ENCODE data around the gene CNNM2.
A peak's percentile ranks its signal among the peaks of the same experiment; 100 is the strongest.
"Not testable (repeated sequence)": the region's sequence is repeated elsewhere in the genome, so short reads cannot be mapped to it uniquely, and the experiment has no call there.

CNNM2 gene

GRCh38 chr10:103000050-103000449 lies 82.0 kb downstream of the CNNM2 start:
- DNase-seq; in situ Hi-C loops (cut with HindIII; ENCODE audit: low pct_ligation_motif_present, low pct_unique_long_range_greater_than_20kb, low sequenced_read_pairs): not testable (repeated sequence)

GRCh38 chr10:103007017-103007416 lies 88.9 kb downstream of the CNNM2 start:
- DNase-seq, result no peak
- in situ Hi-C loops (cut with HindIII; ENCODE audit: low pct_ligation_motif_present, low pct_unique_long_range_greater_than_20kb, low sequenced_read_pairs), result no loop called here

DNA sequence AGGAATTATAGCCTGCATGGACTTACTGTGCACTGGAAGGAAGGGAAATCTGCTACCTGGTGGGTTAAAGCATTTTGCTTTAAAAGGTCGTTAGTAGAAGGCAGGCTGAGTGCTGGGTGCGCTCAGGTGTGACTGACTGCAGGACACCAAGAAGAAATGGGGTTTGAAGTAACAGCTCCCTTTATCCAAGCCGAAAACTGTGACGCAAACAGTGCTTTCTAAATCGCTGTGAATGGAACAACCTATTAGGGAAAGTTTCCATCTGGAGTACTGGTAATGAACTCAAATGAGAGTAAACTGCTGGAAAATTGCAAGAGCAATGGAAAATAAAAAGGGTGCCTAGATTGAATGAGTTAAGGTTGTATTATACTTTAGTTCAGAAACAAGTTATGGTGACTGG lies 95.3 kb downstream of the CNNM2 start:
- in situ Hi-C loops (cut with HindIII; ENCODE audit: low pct_ligation_motif_present, low pct_unique_long_range_greater_than_20kb, low sequenced_read_pairs), result no loop called here
- DNase-seq, result no peak

DNA sequence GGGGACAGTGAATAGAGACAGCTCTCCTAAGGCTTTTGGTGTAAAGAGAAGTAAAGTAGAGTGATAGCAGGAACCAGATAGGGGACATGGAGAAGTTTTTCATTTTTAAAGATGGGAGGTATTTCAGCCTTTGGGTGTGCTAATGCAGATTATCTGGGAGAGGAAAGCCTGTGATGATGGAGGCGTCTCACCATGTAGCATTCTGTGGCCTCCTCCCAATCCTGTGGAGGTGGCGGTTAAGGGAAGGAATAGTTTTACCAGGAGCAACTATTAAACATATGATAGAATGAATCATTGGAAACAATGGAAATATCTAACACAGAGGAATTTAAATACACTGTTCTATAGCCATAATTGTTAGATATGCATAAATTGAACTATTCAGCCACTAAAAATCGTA lies 101.3 kb downstream of the CNNM2 start:
- in situ Hi-C loops (cut with HindIII; ENCODE audit: low pct_ligation_motif_present, low pct_unique_long_range_greater_than_20kb, low sequenced_read_pairs), result no loop called here
- no peak for DNase-seq

- no peak for DNase-seq
- in situ Hi-C loops (cut with HindIII; ENCODE audit: low pct_ligation_motif_present, low pct_unique_long_range_greater_than_20kb, low sequenced_read_pairs), result no loop called here
Observed at GRCh38 chr10:103021150-103021899, 103.2 kb downstream of the CNNM2 start.

DNA sequence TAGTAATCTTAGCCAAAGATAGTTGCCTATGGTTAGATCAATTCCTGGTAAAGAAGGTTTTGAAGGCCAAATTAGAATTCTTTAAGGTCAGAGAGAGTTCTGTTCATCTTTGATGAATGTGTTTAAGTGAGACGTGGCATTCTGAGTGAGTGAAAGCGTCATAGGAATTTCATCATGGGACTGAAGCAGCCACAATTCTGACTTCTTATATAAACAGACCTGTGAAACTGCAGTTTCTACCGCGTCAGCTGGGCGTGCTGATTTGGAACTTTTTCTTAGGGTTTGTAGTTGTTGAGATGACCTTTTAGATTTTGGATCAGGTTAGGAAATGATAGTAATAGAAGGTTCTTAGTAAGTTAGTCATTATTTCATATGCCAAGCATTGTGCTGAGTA lies 103.8 kb downstream of the CNNM2 start:
- no peak for DNase-seq
- in situ Hi-C loops (cut with HindIII; ENCODE audit: low pct_ligation_motif_present, low pct_unique_long_range_greater_than_20kb, low sequenced_read_pairs), result no loop called here

GRCh38 chr10:103025696-103026095 lies 107.6 kb downstream of the CNNM2 start:
- DNase-seq, result no peak
- in situ Hi-C loops (cut with HindIII; ENCODE audit: low pct_ligation_motif_present, low pct_unique_long_range_greater_than_20kb, low sequenced_read_pairs), result no loop called here

- in situ Hi-C loops (cut with HindIII; ENCODE audit: low pct_ligation_motif_present, low pct_unique_long_range_greater_than_20kb, low sequenced_read_pairs), result no loop called here
- no peak for DNase-seq
Observed at GRCh38 chr10:103038570-103038969, 120.5 kb downstream of the CNNM2 start.

- in situ Hi-C loops (cut with HindIII; ENCODE audit: low pct_ligation_motif_present, low pct_unique_long_range_greater_than_20kb, low sequenced_read_pairs), result no loop called here
- DNase-seq, result peak; percentile 20
Observed at GRCh38 chr10:103040418-103040817, 122.3 kb downstream of the CNNM2 start.

- in situ Hi-C loops (cut with HindIII; ENCODE audit: low pct_ligation_motif_present, low pct_unique_long_range_greater_than_20kb, low sequenced_read_pairs), result no loop called here
Observed at GRCh38 chr10:103041391-103041790, 123.3 kb downstream of the CNNM2 start.

DNA sequence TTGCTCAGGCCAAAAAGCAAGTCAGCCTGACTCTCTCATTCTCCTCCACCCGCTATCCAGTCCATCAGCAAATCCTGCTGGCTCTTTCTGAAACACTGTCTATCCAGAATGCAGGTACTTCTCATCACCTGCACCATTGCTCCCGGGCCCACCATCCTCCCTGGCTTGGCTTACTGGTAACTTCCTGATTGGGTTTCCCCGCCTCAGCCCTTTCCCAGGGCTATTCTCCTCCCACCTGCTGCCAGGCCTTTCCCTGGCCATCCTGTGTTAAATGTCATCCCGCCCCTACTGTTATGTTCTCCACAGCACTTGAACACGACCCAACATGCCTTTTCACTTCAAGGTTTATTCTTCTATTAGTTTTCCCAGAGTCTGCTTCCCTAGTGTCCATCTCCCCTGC lies 124.0 kb downstream of the CNNM2 start:
- in situ Hi-C loops (cut with HindIII; ENCODE audit: low pct_ligation_motif_present, low pct_unique_long_range_greater_than_20kb, low sequenced_read_pairs), result no loop called here
- DNase-seq, result no peak

More at GRCh38 chr10:103041391-103041790, 123.3 kb downstream of the CNNM2 start:
- DNase-seq, result no peak

- no peak for DNase-seq
- in situ Hi-C loops (cut with HindIII; ENCODE audit: low pct_ligation_motif_present, low pct_unique_long_range_greater_than_20kb, low sequenced_read_pairs), result no loop called here
Observed at GRCh38 chr10:103042908-103043307, 124.8 kb downstream of the CNNM2 start.

GRCh38 chr10:103044942-103045489 lies 126.9 kb downstream of the CNNM2 start:
- in situ Hi-C loops (cut with HindIII; ENCODE audit: low pct_ligation_motif_present, low pct_unique_long_range_greater_than_20kb, low sequenced_read_pairs), result no loop called here
- no peak for DNase-seq

DNA sequence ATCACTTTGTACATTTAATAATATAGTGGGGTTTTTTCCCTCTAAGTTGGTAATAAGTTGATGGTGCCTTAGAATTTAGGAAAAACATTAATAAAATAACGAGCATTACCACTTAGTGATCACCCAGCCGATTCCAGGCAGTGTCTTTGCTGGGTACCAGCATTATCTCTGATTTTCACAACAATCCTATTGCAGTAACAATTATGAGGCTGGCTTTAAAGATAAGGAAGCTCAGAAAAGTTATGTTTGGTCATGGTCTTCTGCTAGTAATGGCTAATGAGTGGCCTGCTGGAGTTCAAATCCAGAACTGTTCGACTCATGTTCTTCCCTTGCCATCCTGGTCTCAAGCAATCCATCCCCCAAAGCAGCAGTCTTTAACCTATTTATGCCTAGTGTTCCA lies 127.9 kb downstream of the CNNM2 start:
- no peak for DNase-seq
- in situ Hi-C loops (cut with HindIII; ENCODE audit: low pct_ligation_motif_present, low pct_unique_long_range_greater_than_20kb, low sequenced_read_pairs), result no loop called here

- in situ Hi-C loops (cut with HindIII; ENCODE audit: low pct_ligation_motif_present, low pct_unique_long_range_greater_than_20kb, low sequenced_read_pairs), result no loop called here
- no peak for DNase-seq
Observed at GRCh38 chr10:103047381-103047780, 129.3 kb downstream of the CNNM2 start.

GRCh38 chr10:103049237-103049636 lies 131.1 kb downstream of the CNNM2 start:
- in situ Hi-C loops (cut with HindIII; ENCODE audit: low pct_ligation_motif_present, low pct_unique_long_range_greater_than_20kb, low sequenced_read_pairs), result no loop called here
- DNase-seq, result no peak

- in situ Hi-C loops (cut with HindIII; ENCODE audit: low pct_ligation_motif_present, low pct_unique_long_range_greater_than_20kb, low sequenced_read_pairs), result no loop called here
- DNase-seq, result peak; percentile 87
Observed at GRCh38 chr10:103053659-103054581, 135.8 kb downstream of the CNNM2 start.

DNA sequence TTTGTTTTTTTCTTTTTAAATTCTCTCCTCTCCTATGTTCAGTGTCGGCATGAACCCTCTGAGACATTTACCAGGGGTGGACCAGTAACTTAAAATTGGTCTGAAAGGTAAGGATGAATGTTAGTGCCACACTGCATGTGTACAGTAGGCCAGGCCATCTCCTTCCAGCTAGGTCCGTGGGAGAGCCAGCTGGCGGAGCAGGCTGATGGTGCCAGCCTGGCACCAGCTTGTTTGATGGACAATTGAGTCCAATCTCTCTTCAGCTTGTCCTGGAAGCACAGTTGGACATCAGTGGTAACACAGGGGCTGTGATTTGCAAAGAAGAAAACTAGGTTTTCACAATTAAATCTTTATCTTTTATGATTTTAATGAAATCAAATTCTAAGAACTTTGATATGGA lies 136.5 kb downstream of the CNNM2 start:
- no peak for DNase-seq
- in situ Hi-C loops (cut with HindIII; ENCODE audit: low pct_ligation_motif_present, low pct_unique_long_range_greater_than_20kb, low sequenced_read_pairs), result no loop called here

DNA sequence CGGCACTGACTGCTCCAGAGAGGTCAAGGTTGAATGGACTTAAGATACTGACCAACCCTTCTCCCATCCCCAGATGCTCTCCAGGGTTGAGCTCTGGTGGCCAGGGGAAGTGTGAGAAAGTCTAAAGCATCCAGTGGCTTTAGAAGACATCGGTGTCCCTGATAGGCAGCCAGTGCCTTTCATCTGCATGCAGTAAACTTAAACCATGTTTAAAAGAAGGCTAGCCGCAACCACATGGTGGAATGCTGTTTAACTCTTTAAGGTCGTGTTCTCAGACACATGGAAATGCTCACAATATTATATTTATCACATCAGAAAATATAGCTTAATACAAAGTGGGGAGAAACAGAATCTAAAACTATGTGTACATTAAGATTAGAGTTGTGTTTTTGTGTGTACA lies 137.0 kb downstream of the CNNM2 start:
- in situ Hi-C loops (cut with HindIII; ENCODE audit: low pct_ligation_motif_present, low pct_unique_long_range_greater_than_20kb, low sequenced_read_pairs), result no loop called here

More for the DNA sequence above, 137.0 kb downstream of the CNNM2 start:
- DNase-seq, result no peak
